HS-27A (cell line): ENCODE data around the gene PIR.

ENCODE experiments used
- DNase-seq: peaks from one replicate; pipeline ENCODE4 v3.0.0-alpha.2; 2012; ENCODE audit warnings: low read depth, missing footprints

Gene PIR

DNA sequence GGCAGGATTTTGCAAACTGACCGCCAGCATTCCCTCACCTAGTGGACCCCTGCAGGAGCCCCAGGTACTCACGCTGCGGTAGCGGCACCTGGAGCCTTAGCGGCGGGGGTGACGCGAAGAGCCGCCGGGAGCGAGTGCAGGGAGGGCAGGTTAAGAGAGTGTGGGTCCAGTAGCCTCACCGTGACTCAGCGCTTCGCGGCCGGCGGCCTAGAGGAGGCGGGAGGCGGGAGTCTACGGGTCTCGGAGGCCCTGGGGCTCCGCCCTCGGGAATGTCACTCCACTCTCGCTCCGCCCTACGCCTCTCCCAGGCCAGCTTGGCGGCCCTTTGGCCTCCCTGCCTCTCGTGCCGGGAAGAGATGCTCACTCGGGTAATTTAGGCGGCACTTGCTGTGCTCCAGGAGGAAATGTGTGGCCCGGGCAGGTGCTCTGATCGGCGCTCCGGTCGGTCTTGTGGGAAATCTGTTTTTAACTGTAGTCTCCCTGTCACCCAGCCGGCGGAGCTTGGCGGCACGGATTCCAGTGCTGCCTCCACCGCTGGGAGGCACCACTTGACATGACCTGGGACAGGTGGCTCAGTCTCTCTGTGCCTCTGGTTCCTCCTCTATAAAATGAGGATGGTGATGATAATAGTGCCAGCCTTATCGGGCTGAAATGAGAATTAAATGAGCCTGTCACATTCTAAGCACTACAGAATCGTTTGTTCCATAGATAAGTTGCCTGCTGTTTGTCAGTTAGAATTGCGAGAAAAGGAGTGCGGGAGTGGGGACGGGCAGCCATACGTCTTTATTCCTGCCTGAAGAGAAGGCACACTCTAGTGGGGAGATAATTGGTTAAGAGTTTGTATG is at the start of gene PIR:
Gene PIR (minus strand): TSS at position 216 of the 845 bp plus-strand sequence. CDS start 2,076 bp downstream, outside the sequence.
- DNase-seq = peak; percentile 22

DNA sequence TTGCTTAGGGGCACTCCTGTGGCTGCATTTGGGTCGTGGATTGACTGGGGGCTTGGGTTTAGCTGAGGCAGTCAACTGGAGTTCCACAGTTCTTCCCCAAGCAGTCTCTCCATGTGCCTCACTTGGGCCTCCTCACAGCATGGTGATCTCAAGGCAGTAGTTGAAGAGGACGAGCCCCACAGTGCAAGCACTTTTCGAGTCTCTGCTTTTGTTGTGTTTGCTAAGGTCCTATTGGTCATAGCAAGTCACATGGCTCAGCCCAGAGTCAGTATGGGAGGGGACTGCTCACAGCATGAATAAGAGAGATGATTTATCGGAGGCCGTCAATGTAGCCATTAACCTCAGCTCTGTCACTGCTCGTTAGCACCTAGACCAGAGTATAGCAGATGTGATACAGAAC is 37.2 kb upstream of the PIR start:
- DNase-seq = no peak

DNA sequence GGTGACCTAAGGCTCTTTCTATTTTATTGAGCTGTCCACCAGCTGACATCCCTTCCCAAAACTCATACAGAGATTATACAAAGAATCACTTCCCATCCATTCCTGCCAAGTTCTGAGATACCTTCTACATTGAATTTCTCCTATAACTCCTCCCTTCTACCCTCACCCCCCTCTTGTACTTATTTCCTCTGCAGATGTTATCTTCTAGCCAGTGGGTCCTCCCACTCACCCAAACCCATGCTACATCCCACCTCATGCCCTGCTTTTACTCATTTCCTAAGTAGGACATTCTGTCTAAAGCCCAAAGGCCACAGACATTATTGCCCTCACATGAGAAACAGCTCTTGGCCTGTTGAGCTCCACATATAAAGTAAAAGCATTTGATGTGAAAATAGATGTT is 36.0 kb upstream of the PIR start:
- no peak for DNase-seq

DNA sequence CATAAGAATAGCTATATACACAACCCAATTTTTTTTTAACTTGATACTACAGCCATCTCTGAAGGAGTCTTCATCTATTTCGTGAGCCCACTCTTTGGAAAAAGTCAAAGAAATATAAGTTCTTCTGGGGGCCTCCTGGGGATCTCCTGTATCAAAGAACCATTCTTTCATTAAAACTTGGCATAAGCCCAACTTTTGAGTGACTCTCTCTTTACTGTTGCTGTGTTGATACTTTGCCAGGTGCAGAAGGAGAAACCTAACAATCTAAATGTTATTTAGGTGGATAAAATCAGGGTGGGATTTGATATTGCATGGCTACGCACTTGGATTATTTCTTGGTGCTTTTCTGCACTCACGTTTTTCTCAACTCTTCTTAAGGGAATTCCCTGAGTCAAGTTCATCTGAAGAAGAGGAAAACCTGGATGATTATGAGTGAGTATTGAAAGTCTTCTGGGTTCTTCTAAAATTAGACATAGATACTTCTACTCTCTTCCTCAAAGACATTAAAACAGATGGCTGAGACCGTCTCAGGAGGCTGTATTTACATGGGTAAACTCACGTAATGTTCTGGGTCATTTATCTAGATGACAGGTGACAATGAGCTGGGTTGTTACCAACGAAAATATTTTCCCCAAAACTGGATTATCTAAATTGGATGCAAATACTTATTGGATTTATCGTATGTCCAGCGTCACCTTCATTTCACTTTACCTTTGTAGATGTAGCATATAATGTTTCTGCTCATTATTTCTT is 32.7 kb upstream of the PIR start:
- DNase-seq = no peak

DNA sequence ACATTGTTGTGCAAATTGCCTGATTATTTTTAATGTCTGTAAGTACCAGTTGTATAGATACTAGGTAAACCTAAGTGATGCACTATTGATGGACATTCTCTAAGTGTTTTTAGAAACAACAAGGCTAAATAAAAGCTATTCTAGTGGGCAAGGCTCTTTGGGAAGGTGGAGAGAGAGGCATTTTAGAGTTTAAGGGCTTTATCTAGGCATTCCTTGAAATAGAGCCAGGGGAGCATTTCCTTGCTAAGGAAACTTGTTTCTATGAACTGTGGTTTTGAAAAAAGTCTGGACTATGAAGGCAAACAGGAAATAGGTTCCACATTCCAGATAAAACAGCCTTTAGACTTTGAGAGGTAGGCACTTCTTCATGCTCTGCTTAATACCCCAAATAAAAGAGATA is 31.3 kb upstream of the PIR start:
- DNase-seq = no peak

DNA sequence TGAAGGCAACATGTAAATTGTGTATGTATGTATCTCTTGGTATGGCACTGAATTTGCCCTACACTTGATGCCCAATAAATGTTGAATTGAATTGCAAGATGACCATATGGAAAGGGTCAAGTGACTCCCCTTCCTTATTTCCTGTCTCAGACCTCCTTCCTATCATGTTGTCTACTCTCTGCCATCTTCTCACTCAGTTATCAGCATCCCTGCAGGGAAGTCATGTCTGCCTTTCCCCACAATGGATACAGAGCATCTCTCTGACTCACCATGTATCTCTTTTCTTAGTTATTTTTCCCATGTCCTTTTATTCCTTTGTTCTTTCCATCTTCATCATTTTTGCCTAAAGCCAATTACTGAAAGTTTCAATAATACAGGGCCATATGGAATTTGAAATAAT is 30.0 kb upstream of the PIR start:
- no peak for DNase-seq

DNA sequence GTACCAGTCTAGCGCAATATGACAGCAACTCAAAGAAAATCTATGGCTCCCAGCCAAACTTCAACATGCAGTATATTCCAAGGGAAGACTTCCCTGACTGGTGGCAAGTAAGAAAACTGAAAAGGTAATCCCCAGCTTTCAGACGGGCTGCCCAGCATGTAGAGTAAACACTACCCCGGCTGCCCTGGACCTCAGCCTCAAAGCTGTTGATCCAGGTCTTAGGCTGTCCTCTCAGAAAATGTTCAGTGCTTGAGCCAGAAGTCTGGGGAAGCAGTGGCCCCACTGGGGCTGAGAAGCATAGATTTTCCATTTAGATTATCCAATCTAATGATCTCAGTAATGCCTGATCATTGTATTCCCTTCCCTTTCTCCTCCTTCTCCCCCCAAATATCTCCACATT is 29.3 kb upstream of the PIR start:
- no peak for DNase-seq

DNA sequence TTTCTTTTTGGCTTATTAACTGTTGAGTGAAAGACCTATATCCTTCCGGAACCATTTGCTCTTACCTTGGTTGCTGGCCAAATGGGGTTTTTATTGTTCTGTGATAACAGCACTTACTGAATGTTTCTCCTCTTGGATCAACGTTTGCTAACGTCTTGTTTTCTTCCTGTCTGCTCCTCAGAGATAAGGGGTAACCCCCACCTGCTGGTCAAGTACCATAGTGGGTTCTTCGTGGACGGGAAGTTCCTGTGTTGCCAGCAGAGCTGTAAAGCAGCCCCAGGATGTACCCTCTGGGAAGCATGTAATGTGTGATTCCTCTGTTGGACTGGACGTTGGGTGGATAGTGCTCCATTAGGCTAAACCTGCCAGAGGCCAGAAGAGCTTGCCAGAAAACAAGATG is 22.8 kb upstream of the PIR start:
- DNase-seq = no peak

DNA sequence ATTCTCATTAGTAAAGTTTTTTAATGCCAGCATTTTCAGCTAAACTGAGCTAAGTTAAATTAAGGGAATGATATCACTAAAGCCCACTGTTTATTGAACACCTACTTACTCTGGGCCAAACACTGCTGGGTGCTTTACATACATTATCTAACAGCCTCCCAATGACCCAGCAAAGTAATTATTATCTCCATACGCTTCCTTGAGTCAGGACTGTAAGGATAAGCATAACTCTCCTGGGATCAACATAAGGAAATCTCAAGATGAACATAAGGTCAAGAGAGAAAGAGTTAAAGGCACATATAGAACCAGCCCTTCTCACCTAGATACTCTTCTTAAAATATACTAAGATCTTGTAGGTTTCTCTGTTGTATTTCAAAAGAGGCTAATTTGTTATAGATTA is 21.1 kb upstream of the PIR start:
- no peak for DNase-seq

DNA sequence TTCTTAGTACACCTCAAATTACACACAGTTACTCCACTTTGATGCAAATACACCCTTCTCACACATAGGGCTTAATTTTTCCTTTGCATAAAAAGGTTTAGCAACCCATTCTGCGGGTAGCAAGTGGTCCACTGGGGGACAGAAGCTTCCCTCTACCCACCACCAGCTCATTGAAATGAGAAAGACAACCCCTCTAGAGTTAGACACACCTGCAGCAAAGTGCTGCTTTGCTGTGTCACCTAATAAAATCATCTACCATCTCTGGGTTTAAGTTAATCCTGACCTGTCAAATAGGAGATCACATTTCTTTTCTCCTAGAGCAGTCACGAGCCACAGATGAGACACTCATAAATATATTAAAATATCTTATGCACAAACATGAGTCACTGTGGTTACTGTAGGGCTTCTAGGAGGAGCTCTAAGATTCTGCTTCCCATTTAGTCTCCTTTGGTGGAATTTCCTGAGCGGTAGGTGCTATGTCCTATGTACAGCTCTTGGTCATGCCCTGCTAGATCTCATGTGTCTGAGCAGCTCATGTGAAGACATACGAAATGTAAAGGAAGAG is 19.4 kb upstream of the PIR start:
- no peak for DNase-seq

DNA sequence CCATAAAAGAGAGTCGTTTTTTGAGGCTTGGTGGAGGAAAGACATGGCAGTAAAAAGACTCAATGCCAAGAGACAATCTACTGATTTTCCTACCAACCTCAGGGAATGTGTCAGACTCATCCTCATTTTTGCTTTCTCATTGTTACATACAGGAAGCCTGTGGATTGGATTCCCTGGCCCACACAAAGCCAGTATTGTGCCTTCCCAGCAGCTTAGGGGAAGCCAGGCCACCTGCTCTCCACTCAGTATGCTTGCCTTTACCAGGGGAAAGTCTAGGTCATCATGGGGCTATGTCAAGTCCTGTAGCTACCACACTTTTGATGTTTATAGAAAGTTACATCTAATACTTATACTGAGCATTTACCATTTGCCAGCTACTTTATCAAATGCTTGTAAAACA is 18.4 kb upstream of the PIR start:
- DNase-seq = no peak

DNA sequence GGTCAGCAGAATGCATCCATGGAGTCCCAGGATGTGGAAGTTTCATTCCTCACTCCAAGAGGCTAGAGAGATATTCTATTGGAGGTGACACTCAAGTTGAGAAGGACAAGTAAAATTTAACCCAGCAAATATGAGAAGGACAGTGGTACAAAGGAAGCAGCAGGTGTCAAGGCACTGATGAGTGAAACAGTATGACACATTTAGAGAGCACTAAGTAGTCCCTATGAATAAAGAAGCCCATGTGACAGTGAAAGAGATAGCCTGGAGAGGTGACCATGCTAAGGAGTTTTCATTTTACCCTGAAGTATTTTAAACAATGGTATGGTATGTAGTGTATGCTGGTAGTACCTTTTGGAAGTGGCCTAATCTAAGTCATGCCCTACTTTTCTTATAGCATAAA is 16.7 kb upstream of the PIR start:
- DNase-seq = no peak

DNA sequence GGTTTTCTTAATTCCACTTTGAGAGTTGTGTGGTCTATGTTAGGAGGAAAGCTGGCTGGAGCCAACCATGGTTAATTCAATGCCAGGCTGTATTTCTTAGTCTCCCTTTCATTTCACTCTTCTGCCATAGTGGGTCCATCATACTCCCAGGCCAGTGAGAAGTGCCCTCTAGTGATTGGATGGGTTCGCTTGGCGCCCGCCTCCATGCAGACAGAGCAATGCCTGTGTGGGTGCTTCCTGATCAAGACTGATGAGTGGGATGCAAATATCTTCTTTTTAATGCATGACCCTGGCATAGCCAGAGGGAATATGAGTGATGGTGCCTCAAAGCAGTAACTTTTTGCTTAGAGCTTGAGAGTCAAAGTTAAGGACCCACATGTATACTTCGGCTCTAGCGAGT is 13.9 kb upstream of the PIR start:
- no peak for DNase-seq

DNA sequence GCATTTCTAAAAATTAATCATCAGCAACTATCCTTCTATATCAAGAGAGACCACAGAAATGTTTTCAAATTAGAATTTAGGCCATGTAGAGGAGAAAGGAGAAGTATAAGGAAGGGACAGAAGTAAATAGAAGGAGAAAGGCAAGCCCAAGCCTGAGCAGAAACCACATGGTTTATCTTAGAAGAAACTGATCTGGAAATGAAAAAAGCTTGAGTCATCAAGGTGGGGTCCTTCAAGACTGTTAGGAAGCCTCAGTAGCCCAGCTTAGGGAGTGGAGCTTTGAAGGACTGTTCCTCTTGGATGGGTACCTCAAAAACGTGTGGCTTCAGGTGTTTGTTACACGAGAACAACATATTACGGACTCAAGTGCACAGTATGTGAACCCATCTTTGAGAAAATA is 12.0 kb upstream of the PIR start:
- DNase-seq = no peak

DNA sequence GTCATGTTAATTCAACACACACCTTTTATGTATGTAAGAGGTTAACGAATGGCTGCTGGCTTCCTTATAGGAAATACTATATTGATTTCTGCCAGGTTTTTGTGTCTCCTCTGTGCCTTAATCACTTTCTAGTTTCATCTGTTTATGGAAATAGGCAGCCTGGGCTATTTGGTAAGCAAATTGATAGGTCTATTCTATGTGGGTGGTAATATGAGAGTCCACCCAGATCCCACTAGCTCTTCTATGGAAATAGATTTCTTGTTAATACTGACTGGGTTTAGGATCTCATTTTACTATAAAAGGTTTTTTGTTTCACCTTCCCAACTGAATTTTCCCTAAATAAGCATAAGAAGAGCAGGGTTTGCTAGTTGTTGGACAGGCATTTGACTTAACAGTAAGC is 11.5 kb upstream of the PIR start:
- DNase-seq = no peak

DNA sequence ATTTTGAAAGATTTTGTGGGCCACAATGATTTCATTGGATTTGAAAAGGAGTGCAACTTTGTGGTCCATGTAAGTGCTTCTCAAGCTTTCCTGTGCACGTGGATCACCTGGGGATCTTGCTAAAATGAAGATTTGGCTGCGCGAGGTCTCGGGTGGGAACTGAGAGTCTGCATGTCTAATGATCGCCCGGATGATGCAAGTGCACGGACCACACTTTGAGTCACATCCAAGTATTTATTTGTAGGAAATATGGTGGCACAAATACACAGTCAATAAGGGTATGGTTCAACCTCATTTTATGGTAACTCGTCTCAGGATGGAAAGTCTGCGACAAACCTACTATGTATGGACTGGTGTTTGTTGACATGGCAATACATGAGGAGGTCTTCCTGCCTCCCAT is 8.4 kb upstream of the PIR start:
- DNase-seq = no peak

DNA sequence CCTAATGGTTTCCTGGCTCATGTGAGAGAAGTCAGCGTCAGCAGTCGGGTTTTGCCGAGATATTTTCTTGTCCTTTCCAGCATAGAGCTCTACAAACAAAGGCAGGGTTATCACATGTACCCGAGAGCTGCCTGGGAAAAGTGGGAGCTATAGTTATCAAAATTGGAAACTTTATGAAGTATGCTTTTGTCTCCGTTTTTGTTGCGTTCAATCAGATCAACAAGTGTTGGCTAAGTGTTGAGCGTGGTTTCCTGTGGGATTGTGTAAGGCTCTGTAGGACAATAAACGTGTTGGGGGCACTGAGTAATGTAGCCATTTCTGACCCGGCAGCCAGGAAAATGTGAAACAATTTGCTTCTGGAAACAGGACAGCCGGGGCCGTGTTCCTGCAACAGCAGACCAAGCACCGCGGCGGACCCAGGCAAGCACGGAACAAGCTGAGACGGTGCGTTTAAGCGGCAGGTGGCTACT is 7.4 kb upstream of the PIR start, which contains the start of gene BMX:
Gene BMX (plus strand): TSS at position 311 of the 470 bp plus-strand sequence. CDS start 7,547 bp downstream, outside the sequence.
- DNase-seq = no peak

DNA sequence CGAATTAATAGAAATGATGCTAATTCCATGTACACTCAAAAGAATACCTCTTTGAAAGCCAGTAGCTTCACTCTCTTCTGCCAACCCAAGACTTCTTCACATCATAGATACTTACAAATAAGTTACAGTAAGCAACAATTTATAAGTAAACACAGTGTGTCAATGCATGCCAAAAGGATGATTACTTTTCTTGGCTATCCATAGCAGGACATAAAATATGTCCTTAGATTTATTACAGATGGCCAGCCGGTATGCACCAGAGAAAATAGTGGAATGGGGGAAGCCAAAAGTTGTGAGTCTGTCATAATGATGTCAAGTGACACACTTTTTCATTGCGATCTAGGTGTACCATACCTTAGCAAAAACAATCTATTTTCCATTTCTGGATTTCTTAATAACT is 6.8 kb upstream of the PIR start:
- no peak for DNase-seq

DNA sequence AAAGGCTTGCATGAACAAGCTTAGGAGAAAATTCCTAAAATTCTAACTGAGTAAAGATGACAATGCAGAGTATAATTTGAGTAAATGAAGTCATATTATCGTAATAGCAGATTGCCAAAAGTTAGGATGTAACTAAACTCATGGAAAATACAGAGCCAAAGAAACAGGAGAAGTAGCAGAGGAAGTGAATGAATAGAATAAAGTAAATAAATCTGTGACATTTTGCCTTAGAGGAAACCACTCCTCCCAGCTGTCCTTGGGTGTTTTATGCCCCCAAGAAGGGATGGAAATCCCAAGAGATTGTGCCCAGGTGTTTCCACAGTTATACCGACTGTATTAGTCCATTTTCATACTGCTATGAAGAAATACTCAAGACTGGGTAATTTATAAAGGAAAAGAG is 5.6 kb upstream of the PIR start:
- DNase-seq = no peak

DNA sequence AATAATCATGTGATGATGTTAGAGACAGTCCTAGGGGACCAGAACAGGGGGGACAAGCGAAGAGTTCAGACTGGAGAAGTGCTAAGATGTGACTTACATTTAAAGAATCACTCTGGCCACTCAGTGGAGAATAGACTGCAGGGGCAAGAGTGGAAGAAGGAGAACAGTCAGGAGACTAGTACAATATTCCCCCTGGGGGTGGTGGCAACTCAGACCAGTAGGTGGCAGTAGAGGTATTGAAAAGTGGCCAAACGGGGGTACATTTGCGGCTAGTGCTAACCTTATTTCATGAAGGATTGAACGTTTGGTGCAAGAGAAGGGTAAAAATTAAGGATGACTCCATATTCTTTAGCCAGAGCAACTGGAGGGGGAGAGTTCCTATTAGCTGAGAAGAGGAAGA is 4.7 kb upstream of the PIR start:
- no peak for DNase-seq

DNA sequence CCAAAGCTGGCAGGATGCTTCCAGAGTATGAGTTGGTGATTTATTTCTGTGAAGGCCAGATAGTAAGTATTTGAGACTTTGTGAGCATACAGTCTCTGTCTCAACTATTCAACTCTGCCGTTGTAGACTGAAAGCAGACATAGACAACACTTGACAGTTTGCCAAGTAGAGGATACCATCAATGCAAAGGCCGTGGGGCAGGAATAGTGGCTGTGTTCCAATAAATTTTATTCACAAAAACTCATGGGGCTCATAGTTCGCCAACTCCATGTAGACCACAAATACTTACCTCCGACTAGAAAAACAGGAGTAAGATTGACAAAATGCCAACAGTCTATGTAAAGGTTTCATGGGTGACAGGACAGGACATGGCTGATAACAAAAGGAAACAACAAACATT is 3.7 kb upstream of the PIR start:
- no peak for DNase-seq

DNA sequence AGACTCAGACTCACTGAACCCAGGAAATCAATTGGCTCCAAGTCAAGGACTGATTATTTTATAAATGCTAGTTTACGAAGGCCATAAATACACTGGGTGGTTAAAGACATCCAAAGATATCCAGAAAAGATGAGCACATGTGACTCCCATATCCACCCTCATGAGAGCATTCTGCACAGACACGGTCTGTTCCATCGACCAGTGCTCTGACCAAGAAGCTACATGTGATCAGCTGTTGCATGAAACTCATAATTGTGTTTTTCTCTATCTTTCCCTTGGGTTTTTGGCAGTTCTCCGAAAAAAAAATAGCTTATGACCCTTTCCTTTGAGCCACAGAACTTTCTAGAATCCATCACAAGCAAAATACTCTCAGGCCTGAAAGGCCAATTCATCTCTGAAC is 2.7 kb upstream of the PIR start:
- no peak for DNase-seq

DNA sequence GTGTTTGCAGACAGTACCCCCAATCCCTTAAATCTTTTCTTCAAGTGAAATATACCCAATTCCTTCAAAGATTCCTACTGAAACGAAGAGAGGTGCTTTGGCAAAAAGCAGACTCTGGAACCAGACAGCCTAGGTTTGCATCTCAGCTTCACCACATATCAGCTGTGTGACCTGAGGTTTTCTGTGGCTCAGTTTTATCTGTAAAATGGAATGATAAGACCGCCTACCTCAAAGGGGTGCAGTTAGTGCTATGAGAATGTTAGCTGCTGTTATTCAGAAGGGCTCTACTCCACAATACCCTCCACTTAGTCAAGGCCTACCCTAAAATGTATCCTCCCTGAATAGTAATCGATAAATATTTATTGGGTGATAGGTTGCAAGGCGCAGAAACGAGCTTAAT is 664 bp downstream of the PIR start:
- DNase-seq = no peak
